HG02840 (cell line): ENCODE results near the gene SLC9A2.

ENCODE experiments used
- ATAC-seq: cut with Tn5 transposase; IDR thresholded peaks from one replicate; pipeline ENCODE4 v1.9.1; 2021; ENCODE audit warnings: mild to moderate bottlenecking, moderate library complexity, moderate number of reproducible peaks; ENCODE audit not compliant: unreplicated experiment, low FRiP score

SLC9A2 gene

DNA sequence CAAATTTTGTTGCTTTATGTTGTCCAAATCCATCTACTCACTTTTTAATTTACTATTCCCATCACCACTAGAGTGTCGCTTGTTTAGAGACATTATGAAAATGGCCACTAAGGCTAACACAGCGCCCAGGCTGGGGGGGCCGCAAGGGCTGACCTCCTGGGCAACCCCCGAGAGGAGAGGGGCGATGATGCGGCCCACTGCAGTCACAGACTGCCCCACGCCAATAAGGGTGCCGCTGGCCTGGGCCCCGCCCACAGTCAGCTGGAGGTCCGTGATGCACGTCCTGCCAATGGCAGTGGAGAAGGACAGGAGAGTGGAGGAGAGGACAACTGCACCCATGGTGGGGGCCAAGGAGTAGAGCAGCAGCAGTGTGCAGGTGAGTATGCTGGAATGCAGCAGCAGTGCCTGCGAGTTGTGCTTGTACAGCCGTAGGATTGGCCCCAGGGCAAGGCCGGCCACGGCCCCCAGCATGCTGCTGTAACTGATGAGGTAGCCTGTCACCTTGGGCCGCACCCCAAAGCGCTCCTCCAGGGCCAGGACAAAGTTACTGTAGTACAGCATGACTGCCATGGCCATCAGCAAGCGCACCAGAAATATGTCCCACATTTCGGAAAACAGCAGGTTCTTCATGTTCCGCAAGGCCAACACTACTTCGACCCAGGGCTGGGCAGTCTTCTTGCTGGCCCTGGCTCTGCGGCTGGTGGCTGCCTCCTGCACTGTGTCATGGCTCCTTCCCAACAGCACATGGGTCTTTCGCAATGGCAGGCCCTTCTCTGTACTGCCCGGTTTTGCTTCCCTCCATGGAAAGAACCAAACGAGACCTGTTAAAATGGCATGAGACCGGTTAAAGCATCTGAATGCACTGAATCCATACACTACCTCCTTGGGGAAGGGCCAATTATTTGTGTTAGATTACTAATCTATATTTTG lies 99.3 kb downstream of the SLC9A2 start:
- no peak for ATAC-seq

DNA sequence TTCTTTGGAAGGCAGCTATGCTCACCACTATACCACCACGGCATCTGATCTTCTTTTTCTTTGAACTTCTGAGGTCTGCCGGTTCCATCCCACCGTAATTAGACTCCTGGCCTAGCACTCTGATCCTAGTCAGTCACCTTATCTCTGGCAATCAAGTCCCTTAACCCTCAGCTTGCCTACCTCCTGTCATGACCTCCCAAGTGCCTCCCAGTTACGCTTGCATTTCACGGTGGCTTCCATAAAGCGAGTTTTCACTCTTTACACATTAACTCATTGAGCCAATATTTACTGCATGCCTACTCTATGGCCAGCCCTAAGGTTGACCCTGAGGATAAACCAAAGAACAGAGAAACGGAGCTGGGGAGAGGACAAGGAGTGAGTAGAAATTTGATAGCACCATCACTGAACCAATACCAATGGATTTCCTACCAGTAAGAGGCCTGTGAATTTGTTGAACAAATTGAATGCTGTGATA lies 104.7 kb downstream of the SLC9A2 start:
- ATAC-seq: no peak

DNA sequence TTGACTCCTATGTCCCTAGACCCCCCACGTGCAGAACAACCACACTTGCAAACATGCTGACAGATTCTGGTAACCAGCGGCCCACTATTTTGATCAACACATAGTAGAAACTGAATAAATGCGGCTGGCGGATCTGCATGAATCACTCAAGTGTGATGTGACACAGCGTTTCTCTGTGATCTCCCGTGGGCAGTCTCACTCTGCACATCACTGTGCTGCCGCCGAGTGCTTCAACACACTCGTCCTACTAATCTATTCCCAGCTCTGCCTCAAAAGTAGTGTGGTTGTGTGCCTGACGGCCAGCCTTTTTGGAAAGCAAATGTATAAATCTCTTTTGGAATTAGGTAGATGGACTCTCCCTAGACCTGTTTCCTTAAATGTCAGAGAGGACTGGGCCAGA lies 105.2 kb downstream of the SLC9A2 start:
- ATAC-seq: no peak

DNA sequence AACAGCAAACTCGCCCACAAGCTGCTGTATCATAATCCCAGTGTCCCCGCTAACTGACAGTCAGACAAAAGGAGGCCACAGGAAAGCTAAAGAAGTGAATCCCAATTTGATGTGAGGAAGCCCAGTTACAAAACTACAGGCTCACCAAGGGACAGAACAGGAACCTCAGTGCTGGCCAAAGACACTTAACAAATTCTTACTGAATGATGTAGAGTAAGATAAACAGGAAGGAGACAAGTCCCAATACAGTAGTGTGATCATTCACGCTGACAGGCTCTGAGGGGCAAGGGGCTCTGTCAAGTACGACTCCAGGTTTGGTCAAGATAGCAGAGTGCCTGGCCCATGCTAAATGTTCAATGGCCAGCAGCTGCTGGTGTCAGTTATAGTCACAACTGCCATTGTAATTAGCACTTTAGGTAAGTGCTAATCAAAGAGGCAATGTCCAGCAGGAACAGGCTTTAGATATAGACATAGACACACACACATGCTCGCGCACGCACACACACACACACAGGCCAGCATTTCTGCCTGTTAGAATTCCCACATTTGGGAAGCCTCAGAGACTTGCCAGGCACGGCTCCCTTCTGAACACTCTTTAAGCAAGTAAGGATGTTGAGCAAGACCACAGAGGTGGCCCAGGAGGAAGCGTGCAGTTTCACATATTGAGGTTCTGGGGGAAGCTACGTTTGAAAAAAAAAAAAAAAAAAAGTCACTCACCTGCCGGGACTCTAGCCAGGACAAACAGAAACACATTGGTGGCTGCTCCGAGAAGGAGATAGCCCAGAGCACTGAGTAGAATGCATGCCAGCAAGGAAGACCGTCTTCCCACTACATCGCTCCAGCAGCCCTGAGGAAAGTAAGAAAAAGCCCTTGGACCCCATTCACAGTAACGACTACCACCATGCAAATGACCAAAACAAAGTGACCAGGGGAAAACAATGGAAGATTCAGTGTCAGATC lies 107.1 kb downstream of the SLC9A2 start:
- no peak for ATAC-seq

DNA sequence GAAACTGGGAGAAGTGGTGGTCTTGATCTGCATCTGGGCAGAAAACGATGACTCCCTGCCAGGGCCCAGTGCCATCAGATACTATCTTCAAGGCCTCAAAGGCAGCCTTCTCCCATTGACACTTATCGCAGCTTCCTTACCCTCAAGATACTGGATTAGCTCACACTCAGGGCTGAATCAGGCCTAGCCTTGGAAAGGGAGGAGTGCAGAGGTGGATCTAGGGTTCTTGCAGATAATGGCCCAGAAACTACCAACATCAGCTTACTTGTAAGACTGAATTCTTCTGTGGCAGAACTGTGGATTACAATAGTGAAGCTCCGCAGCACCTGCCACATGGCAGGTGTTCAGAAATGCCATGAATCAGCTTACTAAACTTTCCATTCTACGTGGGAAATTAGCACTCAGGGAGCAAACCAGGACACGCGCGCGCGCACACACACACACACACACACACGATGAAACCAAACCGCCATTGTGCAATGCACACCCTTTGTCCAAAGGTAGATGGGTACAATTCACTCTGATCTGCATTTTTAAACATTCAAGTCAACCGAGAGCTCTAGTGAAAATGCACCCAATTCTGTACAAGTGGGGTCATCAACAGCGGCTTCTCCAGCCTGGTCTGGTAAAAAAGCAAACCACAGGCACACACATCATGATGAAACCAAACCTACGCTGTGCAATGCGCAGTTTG lies 116.2 kb downstream of the SLC9A2 start:
- no peak for ATAC-seq

DNA sequence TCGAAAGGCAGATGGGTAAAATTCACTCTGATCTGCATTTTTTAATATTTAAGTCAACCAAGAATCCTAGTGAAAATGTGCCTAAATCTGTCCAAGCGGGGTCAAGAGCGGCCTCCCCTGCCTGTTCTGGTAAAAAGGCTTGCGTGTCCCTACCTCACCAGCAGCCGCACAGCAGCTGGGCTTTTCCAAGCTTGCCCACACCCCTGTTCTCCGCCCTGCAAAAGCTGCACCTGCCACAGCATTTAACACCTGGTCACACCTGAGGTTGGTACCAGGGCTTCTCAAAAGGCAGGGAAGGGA lies 116.7 kb downstream of the SLC9A2 start:
- ATAC-seq: peak; percentile 8

DNA sequence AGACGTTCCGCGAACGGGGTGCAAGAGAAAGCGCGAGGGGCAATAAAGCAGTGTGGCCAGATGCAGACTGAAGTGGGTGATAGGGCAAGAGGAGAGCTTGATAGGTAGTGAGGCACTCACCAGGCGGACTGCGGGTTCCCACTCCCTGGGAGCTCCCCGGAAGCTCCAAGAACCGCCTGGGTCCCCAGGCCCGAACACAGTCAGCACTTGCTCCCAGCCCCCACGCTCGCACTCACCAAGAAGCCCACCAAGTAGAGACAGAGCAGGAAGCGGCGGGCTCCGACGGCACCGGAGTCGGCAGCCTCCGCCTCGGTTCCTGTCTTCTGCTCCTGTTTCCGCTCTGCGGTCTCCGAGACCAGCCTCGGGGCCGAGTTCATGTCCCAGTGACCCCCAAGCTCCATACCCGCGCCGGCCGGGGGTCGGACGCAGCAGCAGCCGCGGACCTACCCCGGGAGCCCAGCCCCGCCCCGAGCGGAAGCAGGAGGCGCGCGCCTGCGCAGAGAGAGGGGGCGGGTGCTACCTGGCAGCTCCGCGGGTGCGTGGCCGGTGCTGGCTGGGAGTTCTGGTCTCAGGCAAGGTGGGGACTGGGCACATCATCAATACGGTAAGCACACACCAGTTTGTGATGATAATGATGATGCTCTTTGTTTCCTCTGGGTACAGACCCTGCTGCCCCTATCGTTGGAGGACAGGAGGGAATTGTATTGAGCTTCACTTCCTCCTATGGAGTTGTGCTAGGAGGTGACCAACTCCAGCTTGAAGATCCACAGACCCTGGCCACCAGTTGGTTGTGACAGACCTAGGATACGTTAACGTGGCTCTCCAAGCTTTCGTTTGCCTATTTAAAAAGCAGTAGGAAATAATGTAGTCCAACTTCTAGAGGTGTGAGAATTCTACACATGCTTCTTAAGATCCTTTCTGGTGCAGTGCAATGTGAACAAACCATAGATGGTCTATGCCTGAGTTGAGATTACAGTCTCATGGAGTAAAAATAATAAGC lies 117.4 kb downstream of the SLC9A2 start:
- ATAC-seq: peak; percentile 96

DNA sequence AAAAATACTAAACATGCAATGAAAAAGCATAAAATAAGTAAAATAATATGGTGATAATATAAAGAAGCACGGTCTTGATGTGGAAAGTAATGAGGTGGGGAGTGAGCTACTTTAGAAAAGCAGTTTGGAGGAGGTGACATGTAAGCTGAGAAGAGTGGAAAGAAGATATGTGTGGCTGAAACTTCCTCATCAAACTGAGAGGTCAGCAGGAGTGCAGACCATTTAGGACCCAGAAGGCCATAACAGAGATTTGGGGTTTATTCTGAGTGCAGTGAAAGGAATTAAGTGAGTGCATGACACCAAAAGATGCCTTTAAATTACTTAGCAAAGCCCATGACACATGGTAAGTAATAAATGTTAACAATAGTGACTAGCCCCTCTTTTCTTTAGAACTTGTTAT lies 118.1 kb downstream of the SLC9A2 start:
- ATAC-seq: peak; percentile 29

DNA sequence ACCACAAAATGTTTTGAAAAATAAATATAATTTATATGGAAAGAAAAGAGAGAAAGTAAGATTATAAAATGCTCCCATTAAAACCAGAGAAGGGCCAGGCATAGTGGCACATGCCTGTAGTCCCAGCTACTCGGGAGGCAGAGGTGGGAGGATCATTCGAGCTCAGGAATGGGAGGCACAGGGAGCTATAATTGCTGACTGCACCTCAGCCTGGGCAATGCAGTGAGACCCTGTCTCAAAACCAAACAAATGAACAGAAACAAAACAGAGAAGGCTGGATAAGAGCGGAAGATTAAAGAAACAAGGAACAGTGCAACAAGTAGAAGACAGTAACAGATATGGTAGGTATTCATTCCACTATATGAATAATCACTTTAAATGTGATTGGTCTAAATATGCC lies 123.9 kb downstream of the SLC9A2 start:
- no peak for ATAC-seq

DNA sequence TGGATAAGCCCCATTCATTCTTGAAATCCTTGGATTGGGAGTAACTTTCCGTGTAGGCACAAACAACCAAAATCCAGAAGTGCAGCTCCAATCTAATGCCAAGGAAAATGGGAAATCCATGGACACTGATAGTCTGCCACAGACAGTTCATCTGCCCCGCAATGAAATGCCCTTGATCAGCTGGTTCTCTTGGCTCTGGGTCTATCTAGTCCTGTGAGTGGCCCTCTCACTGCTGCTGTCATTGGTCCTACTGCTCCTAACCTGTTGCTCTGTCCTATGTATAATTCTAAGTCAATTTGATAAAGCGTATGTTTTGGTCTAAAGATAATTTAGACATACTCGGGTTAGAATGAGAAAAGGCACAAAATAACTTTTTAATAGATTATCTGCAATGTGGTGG lies 128.8 kb downstream of the SLC9A2 start:
- no peak for ATAC-seq

DNA sequence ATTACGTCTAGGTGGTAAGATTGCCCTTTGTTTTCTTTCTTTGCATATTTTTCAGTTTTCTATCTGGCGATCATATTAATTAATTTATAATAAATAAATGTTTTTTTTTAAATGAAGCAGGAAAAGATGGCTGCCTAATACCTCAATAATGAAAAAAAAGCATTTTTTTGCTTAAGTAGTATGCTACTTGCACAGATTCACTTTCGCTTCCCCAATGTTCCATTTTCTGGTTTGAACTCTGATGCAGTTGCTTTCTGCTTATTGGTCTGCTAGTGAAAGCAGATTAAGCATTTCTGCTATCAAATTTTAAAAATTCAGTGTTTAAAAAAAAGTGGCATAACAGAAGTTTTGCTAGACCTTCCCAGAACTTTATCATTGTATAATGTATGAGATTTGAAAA lies 130.6 kb downstream of the SLC9A2 start:
- no peak for ATAC-seq

DNA sequence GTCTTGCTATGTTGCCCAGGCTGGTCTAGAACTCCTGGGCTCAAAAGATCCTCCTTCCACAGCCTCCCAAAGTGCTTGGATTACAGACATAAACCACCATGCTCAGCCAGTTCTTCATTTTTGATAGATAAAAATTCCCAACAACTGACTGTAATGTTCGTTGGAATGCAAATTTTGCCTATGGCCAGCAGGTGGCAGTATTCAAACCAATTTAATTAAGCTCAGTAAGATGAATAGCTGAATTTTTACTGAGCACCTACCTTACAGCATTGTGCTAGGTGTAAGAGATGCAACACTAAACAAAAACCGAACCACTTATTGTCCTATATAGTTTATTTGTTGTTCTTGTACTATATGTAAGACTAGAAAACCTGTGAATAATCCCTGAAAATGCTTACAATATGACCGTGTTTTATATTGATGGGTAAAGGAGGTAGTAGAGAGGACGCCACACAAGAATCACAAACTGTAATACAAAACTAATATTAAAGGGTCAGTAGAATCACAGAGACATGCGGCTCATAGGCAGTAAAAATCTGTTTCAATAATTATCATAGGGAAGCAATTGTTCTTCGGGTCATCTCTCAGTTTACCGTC lies 134.3 kb downstream of the SLC9A2 start:
- no peak for ATAC-seq

DNA sequence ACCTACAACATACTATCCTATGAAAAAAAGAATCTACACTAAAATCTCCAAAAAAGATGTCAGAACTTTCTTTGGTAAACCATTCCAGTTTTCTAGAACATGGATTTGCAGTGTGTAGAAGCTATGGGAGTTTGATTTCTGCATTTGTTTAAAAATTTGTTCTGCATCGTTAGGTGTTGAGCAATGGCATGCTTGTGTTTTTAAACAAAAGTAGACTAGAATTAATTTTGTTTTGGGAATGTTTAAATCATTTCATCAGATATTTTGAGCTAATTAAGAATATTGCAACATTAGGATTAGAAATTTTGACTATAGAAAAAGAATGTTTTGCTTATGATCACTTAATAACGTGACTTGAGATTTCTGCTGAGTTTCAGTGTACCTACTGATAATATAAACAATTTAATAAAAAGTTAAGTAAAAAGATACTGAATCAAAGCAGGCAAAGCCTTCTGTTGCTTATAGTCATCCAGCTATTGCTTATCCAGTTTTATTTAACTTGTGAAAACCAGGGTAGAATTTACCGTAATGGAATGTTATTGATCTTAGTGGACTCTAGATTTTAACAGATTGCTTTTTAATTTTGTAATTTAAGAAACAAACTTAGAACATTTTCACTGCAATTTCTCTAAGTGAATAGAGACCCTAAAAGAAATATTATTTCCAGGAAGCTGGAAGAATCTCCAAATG lies 135.2 kb downstream of the SLC9A2 start:
- ATAC-seq: no peak

DNA sequence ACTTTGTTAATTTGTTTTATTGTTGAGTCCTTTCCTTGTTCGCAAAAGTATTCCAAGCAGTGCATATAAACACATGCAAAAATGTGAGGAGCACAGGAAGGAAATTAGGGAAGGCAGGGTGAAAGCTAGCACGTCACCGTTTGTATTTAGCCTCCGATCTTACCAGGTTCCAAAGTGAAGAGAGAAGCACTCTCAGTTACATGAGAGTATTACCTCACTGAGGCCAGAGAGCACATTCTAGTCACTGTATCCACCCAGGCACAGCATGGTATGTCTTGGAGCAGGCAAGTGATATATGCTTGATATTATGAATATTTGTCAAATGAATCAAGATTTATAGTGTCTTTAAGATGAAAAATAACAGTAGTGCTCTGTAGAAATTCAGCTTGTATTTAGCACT lies 135.9 kb downstream of the SLC9A2 start:
- no peak for ATAC-seq

DNA sequence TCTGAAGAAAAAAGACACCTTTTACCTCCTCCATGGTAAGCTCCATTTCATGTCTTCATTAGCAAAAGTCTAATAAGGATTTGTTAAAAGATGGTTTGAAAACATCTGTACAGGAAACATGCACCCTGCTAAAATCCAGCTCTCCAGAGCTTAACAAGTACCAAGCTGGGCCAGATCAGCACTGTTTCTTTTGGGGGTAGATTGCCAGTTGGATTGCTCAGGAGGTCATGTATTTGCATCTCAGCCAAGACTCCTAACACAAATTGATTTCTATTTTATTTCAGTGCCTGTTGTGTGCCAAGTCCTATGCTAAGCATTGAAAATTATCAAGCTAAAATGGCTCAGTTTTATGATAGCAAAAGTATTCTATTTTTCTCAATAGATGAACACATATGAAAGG lies 139.1 kb downstream of the SLC9A2 start:
- ATAC-seq: no peak
